GM19043 (cell line): ENCODE measurements around the gene EIF2D.
"Not testable (repeated sequence)": the region's sequence is repeated elsewhere in the genome, so short reads cannot be mapped to it uniquely, and the experiment has no call there.

Experiments used
- ATAC-seq: cut with Tn5 transposase; IDR thresholded peaks from one replicate; pipeline ENCODE4 v1.9.1; 2021; ENCODE audit warnings: low read depth; ENCODE audit not compliant: unreplicated experiment

The EIF2D gene, protein sequence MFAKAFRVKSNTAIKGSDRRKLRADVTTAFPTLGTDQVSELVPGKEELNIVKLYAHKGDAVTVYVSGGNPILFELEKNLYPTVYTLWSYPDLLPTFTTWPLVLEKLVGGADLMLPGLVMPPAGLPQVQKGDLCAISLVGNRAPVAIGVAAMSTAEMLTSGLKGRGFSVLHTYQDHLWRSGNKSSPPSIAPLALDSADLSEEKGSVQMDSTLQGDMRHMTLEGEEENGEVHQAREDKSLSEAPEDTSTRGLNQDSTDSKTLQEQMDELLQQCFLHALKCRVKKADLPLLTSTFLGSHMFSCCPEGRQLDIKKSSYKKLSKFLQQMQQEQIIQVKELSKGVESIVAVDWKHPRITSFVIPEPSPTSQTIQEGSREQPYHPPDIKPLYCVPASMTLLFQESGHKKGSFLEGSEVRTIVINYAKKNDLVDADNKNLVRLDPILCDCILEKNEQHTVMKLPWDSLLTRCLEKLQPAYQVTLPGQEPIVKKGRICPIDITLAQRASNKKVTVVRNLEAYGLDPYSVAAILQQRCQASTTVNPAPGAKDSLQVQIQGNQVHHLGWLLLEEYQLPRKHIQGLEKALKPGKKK

DNA sequence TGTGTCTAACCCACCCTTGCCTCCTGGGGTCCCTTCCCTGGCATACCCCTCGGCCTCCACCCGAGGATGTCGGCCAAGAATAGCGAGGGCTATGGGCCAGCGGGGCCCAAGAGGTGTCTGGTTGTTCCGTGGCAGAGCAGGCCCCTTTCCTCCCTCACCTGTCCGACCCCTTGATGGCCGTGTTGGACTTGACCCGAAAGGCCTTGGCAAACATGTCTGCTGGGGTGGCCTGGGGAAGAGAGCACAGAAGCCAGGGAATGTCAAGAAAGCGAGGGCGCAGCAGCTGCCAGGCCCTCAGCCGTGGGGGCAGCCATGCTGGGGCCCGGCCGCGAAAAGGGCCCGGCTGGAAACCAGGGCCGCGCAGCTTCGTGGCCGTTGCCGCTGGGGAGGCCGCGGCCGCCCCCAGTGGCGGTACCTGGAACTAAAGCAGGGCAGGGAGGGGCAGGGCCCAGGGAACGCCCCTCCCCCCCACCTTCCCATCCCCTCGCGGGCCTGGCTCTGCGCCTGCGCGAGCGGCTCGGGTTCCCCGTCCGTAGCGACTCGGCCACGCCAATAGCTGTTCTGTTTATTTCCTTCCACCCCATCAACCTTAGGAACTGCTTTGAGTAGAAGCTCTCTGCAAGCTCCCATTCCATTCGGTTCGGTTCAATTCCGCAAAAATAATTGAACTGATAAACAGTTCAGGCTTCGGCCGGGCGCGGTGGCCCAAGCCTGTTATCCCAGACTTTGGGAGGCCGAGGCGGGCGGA is at the start of gene EIF2D:
TSS of gene EIF2D (minus strand) at position 337 of the 748 bp plus-strand sequence. CDS start at position 214, 123 bp downstream.
- ATAC-seq: peak; percentile 91

DNA sequence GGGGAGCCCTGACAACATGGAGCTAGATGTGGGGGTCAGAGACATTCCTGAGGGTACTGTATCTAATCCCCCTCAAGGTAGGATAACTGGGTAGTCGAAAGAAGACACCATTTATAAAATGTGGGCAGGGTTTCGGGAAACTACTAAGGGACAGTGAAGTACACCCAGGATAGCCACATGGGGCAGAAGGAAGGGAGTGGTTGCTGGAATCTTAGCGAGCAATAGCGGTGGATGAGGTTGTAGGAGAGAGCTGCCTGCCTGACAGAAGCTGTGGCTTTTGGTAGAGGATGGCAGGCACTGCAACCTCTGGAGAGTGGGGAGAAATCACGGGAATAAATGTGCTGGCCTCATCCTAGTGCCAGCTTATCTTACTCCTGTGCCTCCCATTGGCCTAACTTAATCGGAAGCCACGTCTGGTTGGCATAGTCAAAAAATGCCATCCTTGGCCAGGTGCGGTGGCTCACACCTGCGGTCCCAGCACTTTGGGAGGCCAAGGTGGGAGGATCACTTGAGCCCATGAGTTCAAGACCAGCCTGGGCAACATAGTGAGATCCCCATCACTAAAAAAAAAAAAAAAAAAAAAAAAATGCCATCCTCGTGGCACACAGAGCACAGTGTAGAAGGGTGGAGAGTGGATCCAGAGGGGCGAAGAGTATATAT is 49.0 kb upstream of the EIF2D start:
- no peak for ATAC-seq

DNA sequence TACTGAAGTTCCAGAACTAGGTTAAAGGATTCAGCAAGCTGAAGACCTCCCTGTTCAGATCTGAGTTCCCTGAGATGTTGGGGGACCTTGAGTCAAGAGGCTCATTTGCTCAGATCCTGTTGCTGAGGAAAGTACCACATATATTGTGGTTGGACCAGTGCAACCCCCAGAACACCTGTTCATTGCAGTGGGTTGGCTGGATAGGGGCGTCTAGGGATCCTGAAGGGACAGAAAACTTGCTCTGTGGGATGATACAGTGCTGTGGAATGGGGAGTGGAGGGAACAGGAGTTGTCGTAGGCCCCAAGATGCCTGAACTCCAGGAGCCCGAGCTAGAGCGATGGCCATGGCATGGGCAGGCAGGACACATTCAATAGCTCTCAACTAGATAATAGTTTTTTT is 47.9 kb upstream of the EIF2D start:
- ATAC-seq: no peak

DNA sequence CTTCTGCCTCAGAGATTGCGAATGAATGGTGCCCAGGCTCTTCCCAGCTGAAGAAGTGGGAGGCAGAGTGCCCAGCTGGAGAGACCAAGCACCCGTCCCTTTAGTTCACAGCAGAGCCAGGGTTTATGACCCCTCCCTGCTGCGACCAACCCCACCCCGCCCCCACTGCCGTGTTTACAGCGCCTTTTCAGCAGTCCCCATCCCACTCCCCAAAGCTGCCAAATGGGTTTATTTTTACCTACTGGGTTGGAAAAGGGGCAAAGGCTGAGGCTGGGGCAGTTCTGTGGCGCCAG is 46.7 kb upstream of the EIF2D start:
- ATAC-seq: no peak

DNA sequence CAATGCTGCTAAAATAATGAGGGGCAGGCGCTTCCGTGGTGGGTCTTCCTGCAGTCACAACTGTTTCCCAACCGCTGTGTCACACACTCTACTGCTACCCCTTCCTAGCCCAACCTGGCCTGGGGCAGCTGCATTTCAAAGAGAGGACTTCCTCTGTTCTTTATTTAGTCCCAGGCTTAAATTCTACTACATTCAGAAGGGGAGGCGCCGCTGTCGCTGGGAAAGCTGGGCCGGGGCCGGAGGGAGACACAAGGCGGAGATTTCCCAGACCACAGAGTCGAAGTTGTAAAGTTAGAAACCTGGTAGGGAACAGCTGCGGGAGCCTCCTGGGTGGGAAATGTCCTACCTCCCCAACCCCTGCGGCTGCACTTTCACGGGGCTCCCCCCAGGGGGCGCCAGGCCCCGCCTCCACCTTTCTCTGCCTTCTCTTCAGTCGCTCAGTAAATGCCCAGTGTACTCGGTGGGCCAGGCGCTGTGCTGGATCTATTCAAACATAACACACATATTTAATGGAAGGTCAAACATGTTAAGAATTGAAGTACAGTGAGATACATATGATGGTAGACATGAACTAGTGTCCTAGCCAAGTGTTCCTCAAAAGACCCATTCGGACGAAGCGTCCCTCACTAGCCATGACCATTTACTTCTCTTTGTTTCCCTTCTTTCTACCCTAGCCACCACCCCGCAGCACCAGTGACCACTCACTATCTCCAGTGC is 46.2 kb upstream of the EIF2D start:
- no peak for ATAC-seq

DNA sequence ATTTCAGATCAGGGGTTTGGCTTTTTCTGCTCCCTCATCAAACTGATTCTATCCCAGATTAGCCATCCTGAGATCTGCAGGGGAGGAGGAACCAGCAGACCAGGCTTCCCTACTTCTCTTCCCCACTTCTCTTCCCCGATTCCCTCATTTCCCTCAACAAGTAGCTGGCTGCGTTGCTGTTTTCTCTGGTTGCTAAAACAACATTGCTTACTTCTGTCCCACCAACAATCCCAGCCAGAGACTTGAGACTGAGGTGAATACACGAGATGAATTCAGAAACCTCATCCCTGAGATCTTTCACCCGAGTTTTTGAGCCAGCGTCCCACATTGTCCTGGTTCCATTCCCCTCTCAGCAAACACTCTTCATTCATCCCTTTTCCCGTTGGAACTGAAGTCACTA is 45.5 kb upstream of the EIF2D start:
- ATAC-seq: no peak

DNA sequence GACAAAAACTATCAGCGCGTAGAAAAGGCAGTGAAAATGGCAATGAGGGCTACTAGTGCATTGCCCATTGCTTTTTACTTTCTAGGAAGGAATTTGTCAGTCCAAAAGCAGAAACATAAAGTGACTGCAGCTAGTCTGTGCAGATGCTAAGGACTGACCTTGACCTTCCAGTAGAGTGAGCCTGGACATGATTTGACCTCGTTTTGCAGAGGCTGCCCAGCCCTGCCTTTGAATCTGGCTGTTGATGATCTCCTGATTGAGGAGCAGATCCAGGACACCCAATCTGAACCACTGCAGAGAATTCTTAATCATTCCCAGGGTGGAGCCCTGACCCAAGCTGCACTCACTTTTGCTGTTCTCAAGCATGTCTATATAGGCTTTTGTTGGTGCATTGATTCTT is 44.7 kb upstream of the EIF2D start:
- no peak for ATAC-seq

DNA sequence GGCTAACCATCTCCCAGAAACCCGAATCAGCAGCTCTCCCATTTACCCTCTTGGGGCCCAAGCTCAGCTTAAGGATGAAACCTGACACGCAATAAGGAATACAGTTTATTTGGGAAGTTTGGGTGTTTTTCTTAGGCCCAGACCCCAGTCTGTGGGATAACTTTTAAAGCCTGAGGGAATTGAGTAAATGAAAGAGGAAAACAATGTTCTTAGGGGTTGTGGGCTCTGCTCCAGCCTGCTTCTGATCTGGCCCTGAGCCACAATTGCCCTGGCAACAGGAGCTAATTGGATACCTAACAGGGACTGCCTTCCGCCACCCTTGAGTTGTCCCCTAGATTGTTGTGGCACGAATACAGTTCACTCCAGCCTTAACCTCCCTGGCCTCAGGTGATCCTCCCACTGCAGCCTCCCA is 43.2 kb upstream of the EIF2D start:
- no peak for ATAC-seq

DNA sequence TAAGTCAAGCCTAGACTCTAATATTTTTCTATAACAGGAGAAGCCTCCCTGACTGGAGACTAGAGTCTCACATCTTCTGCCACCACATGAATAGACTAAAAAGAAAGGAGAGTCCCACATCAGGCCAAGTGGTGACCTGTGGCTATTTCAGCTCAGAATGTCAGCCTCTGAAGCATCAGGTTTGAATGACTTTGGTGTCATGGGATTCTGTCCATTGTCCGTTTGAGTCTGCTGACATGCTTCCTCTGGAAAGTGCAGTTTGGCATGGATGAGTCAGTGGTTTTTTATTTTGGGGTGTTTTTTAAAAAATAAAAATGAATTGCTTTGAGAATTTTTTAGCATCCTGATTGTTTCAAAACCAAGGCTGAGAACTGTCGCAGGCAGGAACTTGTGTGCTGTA is 42.6 kb upstream of the EIF2D start:
- no peak for ATAC-seq

DNA sequence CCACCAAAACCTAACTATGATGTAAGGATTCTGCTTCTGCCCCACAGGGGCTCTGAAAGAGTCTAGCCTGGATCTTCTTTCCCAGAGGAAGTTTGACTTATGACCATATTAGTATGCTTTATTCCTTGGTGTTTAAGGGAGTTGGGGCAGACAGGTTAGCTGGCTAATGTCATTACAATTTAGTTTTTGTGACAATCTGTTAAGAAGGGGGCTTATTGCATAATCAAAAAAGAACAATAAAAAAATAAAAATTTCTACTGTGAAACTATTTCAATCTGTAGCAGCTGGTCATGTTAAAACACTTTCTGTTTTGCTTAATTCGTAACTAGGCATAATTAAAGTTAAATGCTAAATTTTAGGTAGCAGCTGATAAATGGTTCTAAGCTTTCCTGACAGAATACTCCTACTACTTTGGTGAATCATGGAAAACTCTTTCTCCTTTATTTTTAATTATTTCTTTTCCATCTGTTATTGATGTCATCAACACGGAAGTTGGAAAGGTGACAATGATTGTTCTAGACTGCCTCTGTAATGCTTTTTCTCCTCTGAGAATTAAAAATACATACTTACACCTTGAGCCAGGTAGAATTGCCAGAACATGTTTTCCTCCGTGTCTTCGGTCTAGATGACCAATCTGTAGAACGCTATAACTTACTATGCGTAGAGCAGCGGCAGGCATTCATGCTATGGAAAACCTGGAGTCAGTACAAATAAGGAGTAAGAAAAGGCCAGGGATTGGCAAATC is 41.6 kb upstream of the EIF2D start:
- no peak for ATAC-seq

DNA sequence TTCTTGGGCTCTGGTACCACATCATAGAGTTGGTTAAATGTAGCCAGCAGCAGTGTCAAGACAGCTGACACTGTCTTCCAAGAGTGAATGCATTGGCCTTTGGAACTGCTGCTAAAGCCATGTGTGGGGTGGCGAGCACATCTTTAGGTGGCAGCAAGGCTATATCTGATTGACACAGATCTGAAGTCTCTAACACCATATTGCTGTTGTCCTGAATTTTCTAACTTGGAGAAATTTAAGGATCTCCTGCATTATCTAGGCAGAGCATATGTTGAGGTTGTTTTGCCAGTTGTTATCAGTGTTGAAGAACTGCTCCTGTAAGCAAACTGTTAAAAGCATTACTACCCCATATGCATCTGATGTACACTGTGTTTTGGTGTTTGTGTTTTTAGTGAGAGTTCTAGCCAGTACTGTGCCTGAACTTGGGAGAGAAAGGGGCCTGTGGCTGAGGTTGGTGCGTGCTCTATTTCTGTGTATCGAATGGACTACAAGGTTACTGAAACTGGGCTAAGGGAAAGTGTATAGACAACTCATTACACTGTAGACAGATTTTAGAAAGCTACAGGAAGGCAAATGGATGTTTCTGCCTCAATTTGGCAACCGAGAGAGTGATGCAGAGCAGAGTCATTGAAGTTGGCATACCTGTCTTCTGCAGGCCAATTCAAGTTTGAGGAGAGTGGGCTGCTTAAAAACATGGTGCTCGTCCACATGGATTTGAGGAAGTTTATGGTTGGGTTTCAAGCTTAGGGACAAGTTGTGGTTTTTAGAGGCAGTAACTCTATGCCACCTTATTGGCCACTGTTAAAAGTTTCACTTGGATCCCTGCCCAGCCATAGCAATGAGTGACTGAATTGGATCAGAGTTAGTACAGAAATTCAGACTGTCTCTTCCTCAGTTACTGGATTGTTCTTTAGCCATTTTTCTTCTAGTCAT is 40.0 kb upstream of the EIF2D start:
- ATAC-seq: no peak

DNA sequence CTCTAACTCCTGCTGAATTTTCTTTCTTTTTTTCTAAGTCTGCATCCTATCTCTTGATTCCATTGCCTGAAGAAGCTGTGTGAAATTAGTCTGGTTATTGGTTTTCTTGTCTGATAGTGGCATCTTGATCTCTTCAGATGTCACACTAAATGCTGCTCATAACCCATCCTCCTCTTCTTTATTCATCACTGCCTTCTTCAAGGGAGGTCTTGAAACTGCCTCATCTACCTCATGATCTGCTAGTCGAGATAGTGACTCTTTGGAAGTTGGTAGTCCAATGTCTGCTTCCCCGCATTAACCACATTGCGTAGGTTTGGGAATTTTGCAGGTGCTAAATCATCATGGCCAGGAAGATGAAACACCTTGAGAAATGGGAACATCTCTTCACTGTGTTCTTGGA is 38.7 kb upstream of the EIF2D start:
- ATAC-seq: no peak

DNA sequence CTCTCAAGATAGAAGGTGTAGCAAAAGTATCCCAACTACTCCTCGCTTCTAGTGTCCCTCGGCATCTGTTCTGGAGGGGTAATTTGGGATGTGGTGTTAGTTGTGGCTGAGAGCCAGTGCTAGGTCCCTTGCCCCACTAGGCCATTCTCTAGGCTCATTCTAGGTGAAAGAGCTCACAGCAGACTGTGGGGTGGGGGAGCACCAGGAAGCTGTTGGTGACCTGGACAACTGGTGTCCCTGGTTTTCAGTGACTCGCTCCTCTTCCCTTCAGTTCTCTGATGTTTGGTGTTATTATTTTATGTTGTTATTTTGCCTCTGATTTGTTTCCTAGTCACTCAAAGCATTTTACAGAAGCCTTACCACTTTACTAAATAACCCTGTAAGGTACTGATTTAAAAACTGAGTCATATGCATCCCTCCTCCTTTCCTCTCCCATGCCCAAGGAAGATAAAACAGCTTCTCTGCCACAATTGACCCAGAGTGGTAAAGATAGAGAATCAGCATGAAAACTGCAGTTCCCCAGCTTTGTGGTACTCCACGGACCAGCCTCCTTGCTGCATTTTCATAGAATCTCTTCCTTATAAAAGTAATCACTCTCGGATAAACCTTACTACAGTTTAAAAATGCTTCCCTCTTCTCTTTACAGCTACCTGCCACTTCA is 37.1 kb upstream of the EIF2D start:
- no peak for ATAC-seq

DNA sequence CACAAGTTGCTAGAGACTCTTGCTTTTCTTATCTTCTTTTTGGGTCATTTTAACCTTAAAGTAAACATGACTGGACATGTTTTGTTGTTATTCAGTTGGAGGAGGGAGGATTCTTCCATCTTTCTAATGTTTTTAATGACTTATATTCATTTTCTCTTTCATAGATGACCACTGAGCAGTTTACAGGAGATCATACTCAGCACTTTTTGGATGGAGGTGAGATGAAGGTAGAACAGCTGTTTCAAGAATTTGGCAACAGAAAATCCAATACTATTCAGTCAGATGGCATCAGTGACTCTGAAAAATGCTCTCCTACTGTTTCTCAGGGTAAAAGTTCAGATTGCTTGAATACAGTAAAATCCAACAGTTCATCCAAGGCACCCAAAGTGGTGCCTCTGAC is 35.0 kb upstream of the EIF2D start:
- no peak for ATAC-seq

DNA sequence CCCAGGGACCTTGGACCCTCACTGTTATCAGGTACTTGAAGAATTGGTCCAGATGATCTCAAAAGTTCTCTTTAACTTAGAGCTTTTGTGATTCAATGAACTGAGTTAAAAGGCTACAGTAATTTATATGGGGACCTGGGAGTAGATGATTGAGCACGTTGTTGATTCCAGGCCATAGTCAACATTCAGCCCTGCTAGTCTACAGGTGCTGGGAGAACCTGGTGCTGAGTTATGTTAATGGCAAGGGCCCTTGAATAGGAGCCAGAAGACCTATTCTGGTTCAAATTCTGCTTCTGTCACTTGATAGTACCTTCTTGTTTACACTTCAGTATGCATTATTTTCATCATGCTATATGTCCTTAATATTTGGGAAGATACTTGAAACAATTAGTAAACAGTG is 34.2 kb upstream of the EIF2D start:
- no peak for ATAC-seq

DNA sequence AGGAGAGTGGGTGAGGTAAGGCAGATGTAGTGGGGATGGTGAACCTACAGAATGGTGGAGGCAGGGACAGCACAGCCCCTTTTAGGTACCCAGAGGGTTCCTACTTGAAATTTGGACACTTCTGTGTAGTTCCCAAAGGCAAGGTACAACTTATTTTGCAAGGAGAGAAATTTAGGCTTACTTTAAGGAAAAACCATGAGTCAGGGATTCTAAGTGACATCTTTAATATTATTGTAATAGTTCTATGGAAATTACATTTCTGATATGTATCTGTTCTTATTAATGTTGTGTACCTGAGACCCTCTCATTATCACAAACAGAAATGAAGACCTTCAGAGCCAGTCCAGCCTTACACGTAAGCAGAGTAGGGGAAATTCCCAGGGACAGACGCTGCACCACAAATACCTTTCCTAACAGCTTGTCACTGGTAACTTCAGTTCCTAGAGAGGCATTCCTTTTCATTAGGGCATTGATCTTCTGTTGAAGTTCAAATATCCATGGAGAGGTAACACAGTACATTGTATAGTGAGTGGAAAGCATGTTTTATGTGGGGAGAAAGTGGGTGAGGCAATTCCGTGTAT is 30.9 kb upstream of the EIF2D start:
- ATAC-seq: no peak

DNA sequence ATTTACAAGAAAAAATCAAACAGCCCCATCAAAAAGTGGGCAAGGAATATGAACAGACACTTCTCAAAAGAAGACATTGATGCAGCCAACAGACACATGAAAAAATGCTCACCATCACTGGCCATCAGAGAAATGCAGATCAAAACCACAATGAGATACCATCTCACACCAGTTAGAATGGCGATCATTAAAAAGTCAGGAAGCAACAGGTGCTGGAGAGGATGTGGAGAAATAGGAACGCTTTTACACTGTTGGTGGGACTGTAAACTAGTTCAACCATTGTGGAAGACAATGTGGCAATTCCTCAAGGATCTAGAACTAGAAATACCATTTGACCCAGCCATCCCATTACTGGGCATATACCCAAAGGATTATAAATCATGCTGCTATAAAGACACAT is 29.8 kb upstream of the EIF2D start:
- not testable (repeated sequence) for ATAC-seq

DNA sequence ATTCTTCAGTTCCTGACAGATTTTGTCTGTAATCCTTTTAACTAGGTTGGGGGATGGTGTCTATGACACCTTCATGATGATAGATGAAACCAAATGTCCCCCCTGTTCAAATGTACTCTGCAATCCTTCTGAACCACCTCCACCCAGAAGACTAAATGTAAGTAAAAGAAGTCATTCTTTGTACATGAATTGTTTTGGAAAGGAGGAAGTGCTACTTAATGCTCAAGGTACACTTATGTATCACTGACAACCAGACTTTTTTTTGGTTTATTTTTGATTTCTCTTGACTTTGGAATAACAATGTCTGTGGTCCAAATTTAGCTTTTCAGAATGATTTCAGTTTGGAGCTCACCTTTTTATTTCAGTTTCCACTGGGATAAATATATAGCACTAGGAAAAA is 25.3 kb upstream of the EIF2D start:
- ATAC-seq: no peak
